CD4-positive, alpha-beta T cell treated with Interleukin-12 subunit alpha and Interleukin-12 subunit beta, for 1 hour (primary cell): ENCODE measurements around the gene UHMK1.

Experiments used
- DNase-seq: peaks from one replicate; pipeline ENCODE4 v3.0.0-alpha.2; 2020

Gene UHMK1

GRCh38 chr1:162530988-162531319 is 33.3 kb downstream of the UHMK1 start:
- DNase-seq = no peak

- no peak for DNase-seq
Measured at GRCh38 chr1:162535501-162535900, 37.9 kb downstream of the UHMK1 start.

GRCh38 chr1:162536511-162536910 is 38.9 kb downstream of the UHMK1 start:
- no peak for DNase-seq

GRCh38 chr1:162537216-162537615 is 39.6 kb downstream of the UHMK1 start:
- no peak for DNase-seq

- no peak for DNase-seq
Measured at GRCh38 chr1:162538815-162539431, 41.3 kb downstream of the UHMK1 start.

- DNase-seq = no peak
Measured at GRCh38 chr1:162541619-162542141, 44.1 kb downstream of the UHMK1 start.

- DNase-seq = no peak
Measured at GRCh38 chr1:162543228-162543627, 45.6 kb downstream of the UHMK1 start.

GRCh38 chr1:162548170-162548569 is 50.6 kb downstream of the UHMK1 start:
- peak; percentile 33 for DNase-seq

GRCh38 chr1:162549001-162549400 is 51.4 kb downstream of the UHMK1 start:
- no peak for DNase-seq

- no peak for DNase-seq
Measured at GRCh38 chr1:162550925-162551324, 53.3 kb downstream of the UHMK1 start.

GRCh38 chr1:162551969-162552683 is 54.5 kb downstream of the UHMK1 start:
- no peak for DNase-seq

GRCh38 chr1:162552684-162553252 is 55.1 kb downstream of the UHMK1 start:
- DNase-seq = no peak

- no peak for DNase-seq
Measured at GRCh38 chr1:162554258-162554657, 56.6 kb downstream of the UHMK1 start.

GRCh38 chr1:162557536-162557935 is 59.9 kb downstream of the UHMK1 start:
- no peak for DNase-seq

- DNase-seq = peak; percentile 7
Measured at GRCh38 chr1:162560303-162561036, 62.9 kb downstream of the UHMK1 start.

GRCh38 chr1:162561037-162561615 is 63.5 kb downstream of the UHMK1 start:
- peak; percentile 98 for DNase-seq

GRCh38 chr1:162561616-162562469 is 64.2 kb downstream of the UHMK1 start, which contains the start of gene UAP1:
UAP1 (plus strand) TSS chr1:162561722; CDS start chr1:162566069, 4,347 bp downstream.
- no peak for DNase-seq

- DNase-seq = no peak
Measured at GRCh38 chr1:162562470-162562828, 64.8 kb downstream of the UHMK1 start.

- DNase-seq = no peak
Measured at GRCh38 chr1:162564762-162565218, 67.2 kb downstream of the UHMK1 start.

- no peak for DNase-seq
Measured at GRCh38 chr1:162565460-162565859, 67.8 kb downstream of the UHMK1 start.

- no peak for DNase-seq
Measured at GRCh38 chr1:162566870-162567269, 69.3 kb downstream of the UHMK1 start.

GRCh38 chr1:162568802-162569201 is 71.2 kb downstream of the UHMK1 start:
- no peak for DNase-seq
